HL-60 (cell line): ENCODE results near the gene MUC5AC.
"Not testable (repeated sequence)": the region's sequence is repeated elsewhere in the genome, so short reads cannot be mapped to it uniquely, and the experiment has no call there.

Experiments used
- DNase-seq, 2 experiments: peaks; one replicate each; pipeline ENCODE4 v3.0.0-alpha.2; 2010 to 2020; ENCODE audit warnings: low read depth in 1 of 2, low spot score in 1 of 2
- H3K27ac ChIP-seq: fragments of 250-450 bp; sonication (Bioruptor Pico); replicated peaks from 2 replicates; pipeline ENCODE4 v1.5.1; 2020; ENCODE audit warnings: mild to moderate bottlenecking, moderate library complexity
- H3K27me3 ChIP-seq: fragments of 250-450 bp; sonication (Bioruptor Pico); 2 replicates; pipeline ENCODE4 v1.5.1; 2021; ENCODE audit warnings: mild to moderate bottlenecking, moderate library complexity; ENCODE audit not compliant: insufficient read depth, poor library complexity, severe bottlenecking
- H3K4me3 ChIP-seq: replicated peaks from 2 replicates; pipeline ENCODE4 v1.5.1; 2011; ENCODE audit warnings: mild to moderate bottlenecking, control low read depth, low read length; ENCODE audit not compliant: insufficient read depth
- CTCF ChIP-seq: IDR thresholded peaks from one replicate; pipeline ENCODE4 v1.5.1; 2011; ENCODE audit warnings: low read length, control low read depth, inconsistent platforms; ENCODE audit not compliant: insufficient read depth
- GABPA ChIP-seq: IDR thresholded peaks from 2 replicates; pipeline ENCODE4 v1.6.1; 2012; ENCODE audit warnings: low read depth
- POLR2AphosphoS5 ChIP-seq: IDR thresholded peaks from 2 replicates; pipeline ENCODE4 v1.6.1; 2012; ENCODE audit warnings: low read depth
- REST ChIP-seq: IDR thresholded peaks from 2 replicates; pipeline ENCODE4 v1.6.1; 2012; ENCODE audit warnings: low read depth; ENCODE audit not compliant: insufficient replicate concordance
- SPI1 ChIP-seq: IDR thresholded peaks from 2 replicates; pipeline ENCODE4 v1.6.1; 2012; ENCODE audit warnings: low read depth, mild to moderate bottlenecking, borderline replicate concordance

The MUC5AC gene

GRCh38 chr11:1163911-1164735 is 6.4 kb downstream of the MUC5AC start:
- TF ChIP-seq GABPA (no peak), CTCF (no peak), SPI1 (no peak), POLR2AphosphoS5 (no peak), REST (no peak)
- no peaks in the 10 kb centered on the region for H3K27me3 ChIP-seq
- no peak overlapping the region for H3K4me3 ChIP-seq
- DNase-seq: no peak
- no peak overlapping the region for H3K27ac ChIP-seq

- DNase-seq, H3K4me3 ChIP-seq, H3K27me3 ChIP-seq, H3K27ac ChIP-seq: not testable (repeated sequence)
These were observed 7.1 kb downstream of the MUC5AC start for GRCh38 chr11:1164779-1165255.

- H3K27ac ChIP-seq: no peak overlapping the region
- no peak overlapping the region for H3K4me3 ChIP-seq
- no peaks in the 10 kb centered on the region for H3K27me3 ChIP-seq
- no peak for TF ChIP-seq CTCF
- no peak for TF ChIP-seq SPI1
- no peak for TF ChIP-seq GABPA
- TF ChIP-seq POLR2AphosphoS5: no peak
- TF ChIP-seq REST: no peak
- DNase-seq: no peak
These were observed 7.7 kb downstream of the MUC5AC start for GRCh38 chr11:1165256-1166041.

- TF ChIP-seq POLR2AphosphoS5 (no peak), CTCF (no peak), REST (no peak), SPI1 (no peak), GABPA (no peak)
- H3K27me3 ChIP-seq: no peaks in the 10 kb centered on the region
- no peak overlapping the region for H3K27ac ChIP-seq
- no peak for DNase-seq
- H3K4me3 ChIP-seq: no peak overlapping the region
These were observed 9.5 kb downstream of the MUC5AC start for GRCh38 chr11:1167256-1167655.
